IPS-20b (cell line): ENCODE measurements around the gene TAF15.
A peak's percentile ranks its signal among the peaks of the same experiment; 100 is the strongest.

ENCODE experiments used
- H3K27ac ChIP-seq: one replicate; pipeline ENCODE4 v1.5.1; 2013; ENCODE audit warnings: low read length
- H3K27me3 ChIP-seq: 2 replicates; pipeline ENCODE4 v1.6.1; 2013; ENCODE audit warnings: mild to moderate bottlenecking, low read length, inconsistent platforms; ENCODE audit not compliant: insufficient read depth
- H3K36me3 ChIP-seq: 2 replicates; pipeline ENCODE4 v1.6.1; 2013; ENCODE audit warnings: low read depth, mild to moderate bottlenecking, inconsistent platforms, low read length, moderate library complexity; ENCODE audit not compliant: insufficient read depth
- H3K4me1 ChIP-seq: 2 replicates; pipeline ENCODE4 v1.6.1; 2013; ENCODE audit warnings: mild to moderate bottlenecking, control low read depth, inconsistent platforms, low read length, moderate library complexity; ENCODE audit not compliant: insufficient read depth
- H3K4me3 ChIP-seq: 2 replicates; pipeline ENCODE4 v1.5.1; 2013; ENCODE audit warnings: mild to moderate bottlenecking, low read length, inconsistent platforms
- H3K9ac ChIP-seq: 2 replicates; pipeline ENCODE4 v1.6.1; 2013; ENCODE audit warnings: low read depth, mild to moderate bottlenecking, inconsistent platforms, low read length, moderate library complexity
- H3K9me3 ChIP-seq: 2 replicates; pipeline ENCODE4 v1.6.1; 2013; ENCODE audit warnings: mild to moderate bottlenecking, low read depth, low read length, inconsistent platforms; ENCODE audit not compliant: insufficient read depth

The TAF15 gene

DNA sequence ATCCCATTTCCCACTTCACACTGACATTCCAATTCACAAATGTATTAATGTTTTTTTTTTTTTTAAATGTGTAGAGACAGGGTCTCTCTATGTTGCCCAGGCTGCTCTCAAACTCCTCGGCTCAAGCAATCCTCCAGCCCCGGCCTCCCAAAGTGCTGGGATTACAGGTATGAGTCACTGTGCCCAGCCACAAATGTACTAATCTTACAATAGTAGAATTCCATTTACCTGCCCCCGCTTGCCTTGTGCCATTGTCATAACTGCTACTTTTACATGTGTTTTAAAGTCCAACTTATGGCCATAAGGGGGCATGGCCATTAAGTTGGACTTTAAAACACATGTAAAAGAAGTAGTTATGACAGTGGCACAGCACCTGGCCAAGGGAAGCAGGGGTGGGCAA, 18.4 kb upstream of the TAF15 start:
- peaks cover 60% of the 10 kb centered on the region for H3K27me3 ChIP-seq
- no peak overlapping the region for H3K27ac ChIP-seq

GRCh38 chr17:35791681-35792350, 17.5 kb upstream of the TAF15 start:
- Histone ChIP-seq H3K4me1 (no peaks in the 10 kb centered on the region), H3K36me3 (no peaks in the 10 kb centered on the region), H3K27me3 (peaks cover 70% of the 10 kb centered on the region), H3K4me3 (no peak overlapping the region), H3K9ac (no peak overlapping the region), H3K27ac (no peak overlapping the region), H3K9me3 (no peaks in the 10 kb centered on the region)

More for the DNA sequence above, 18.4 kb upstream of the TAF15 start:
- H3K9me3 ChIP-seq, result no peaks in the 10 kb centered on the region
- no peak overlapping the region for H3K9ac ChIP-seq
- no peaks in the 10 kb centered on the region for H3K4me1 ChIP-seq
- H3K36me3 ChIP-seq, result no peaks in the 10 kb centered on the region
- no peak overlapping the region for H3K4me3 ChIP-seq

- H3K9me3 ChIP-seq, result no peaks in the 10 kb centered on the region
- no peak overlapping the region for H3K4me3 ChIP-seq
- no peaks in the 10 kb centered on the region for H3K36me3 ChIP-seq
- no peak overlapping the region for H3K27ac ChIP-seq
- no peaks in the 10 kb centered on the region for H3K4me1 ChIP-seq
- H3K9ac ChIP-seq, result no peak overlapping the region
- peaks cover 84% of the 10 kb centered on the region for H3K27me3 ChIP-seq
These were observed 16.0 kb upstream of the TAF15 start for GRCh38 chr17:35793257-35793656.

GRCh38 chr17:35795007-35795870, 14.0 kb upstream of the TAF15 start, which contains the start of gene MMP28:
Gene MMP28 (minus strand): TSS chr17:35795641. CDS start chr17:35795377, 264 bp downstream.
- Histone ChIP-seq H3K27me3 (peaks cover 92% of the 10 kb centered on the region), H3K9me3 (no peaks in the 10 kb centered on the region), H3K36me3 (no peaks in the 10 kb centered on the region), H3K27ac (no peak within 1 kb of the TSS), H3K4me3 (peak within 1 kb of the TSS; percentile 64), H3K4me1 (no peaks in the 10 kb centered on the region), H3K9ac (no peak within 1 kb of the TSS)

GRCh38 chr17:35795871-35796265, 13.4 kb upstream of the TAF15 start:
- Histone ChIP-seq H3K9ac (no peak overlapping the region), H3K4me3 (peak overlapping the region; percentile 60), H3K4me1 (no peaks in the 10 kb centered on the region), H3K27ac (no peak overlapping the region), H3K27me3 (peaks cover 94% of the 10 kb centered on the region), H3K9me3 (no peaks in the 10 kb centered on the region), H3K36me3 (no peaks in the 10 kb centered on the region)

DNA sequence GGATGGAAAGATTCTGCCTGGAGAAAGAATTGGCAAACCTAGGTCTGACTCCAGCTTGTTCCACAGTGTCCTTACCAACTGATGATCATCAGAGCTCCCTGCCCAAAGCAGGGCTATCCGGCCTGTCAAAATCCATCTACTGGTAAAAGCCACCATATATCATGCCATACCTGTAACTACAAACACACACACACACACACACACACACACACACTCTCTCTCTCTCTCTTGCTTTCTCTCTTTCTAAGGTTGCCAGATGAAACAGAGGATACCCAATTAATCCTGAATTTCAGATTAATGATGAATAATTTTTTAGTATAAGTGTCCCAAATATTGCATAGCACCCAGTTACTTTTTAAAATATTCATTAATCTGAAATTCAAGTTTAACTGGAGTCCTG, 12.3 kb upstream of the TAF15 start:
- Histone ChIP-seq H3K27ac (no peak overlapping the region), H3K9me3 (no peaks in the 10 kb centered on the region), H3K36me3 (no peaks in the 10 kb centered on the region), H3K4me3 (no peak overlapping the region), H3K27me3 (peaks cover 83% of the 10 kb centered on the region), H3K4me1 (no peaks in the 10 kb centered on the region), H3K9ac (no peak overlapping the region)

GRCh38 chr17:35797370-35797769, 11.9 kb upstream of the TAF15 start:
- Histone ChIP-seq H3K9me3 (no peaks in the 10 kb centered on the region), H3K27me3 (peaks cover 79% of the 10 kb centered on the region), H3K4me3 (no peak overlapping the region)

DNA sequence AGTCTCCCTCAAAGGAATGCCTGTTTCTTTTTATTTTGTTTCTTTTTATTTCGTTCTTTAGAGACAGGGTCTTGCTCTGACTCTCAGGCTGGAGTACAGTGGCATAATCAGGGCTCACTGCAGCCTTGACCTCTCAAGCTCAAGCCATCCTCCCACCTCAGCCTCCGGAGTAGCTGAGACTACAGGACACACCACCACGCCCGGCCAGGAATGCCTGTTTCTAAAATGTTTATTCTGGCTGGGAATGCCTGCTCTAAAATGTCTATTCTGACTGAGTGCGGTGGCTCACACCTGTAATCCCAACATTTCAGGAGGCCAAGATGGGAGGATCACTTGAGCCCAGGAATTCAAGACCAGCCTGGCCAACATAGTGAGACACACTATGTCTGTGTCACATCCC, 11.4 kb upstream of the TAF15 start:
- peaks cover 74% of the 10 kb centered on the region for H3K27me3 ChIP-seq
- H3K4me3 ChIP-seq, result no peak overlapping the region
- H3K27ac ChIP-seq, result no peak overlapping the region
- no peaks in the 10 kb centered on the region for H3K4me1 ChIP-seq
- no peaks in the 10 kb centered on the region for H3K36me3 ChIP-seq
- no peaks in the 10 kb centered on the region for H3K9me3 ChIP-seq
- H3K9ac ChIP-seq, result no peak overlapping the region

More at GRCh38 chr17:35797370-35797769, 11.9 kb upstream of the TAF15 start:
- Histone ChIP-seq H3K27ac (no peak overlapping the region), H3K9ac (no peak overlapping the region), H3K36me3 (no peaks in the 10 kb centered on the region), H3K4me1 (no peaks in the 10 kb centered on the region)

- Histone ChIP-seq H3K27me3 (peaks cover 53% of the 10 kb centered on the region), H3K27ac (no peak overlapping the region), H3K4me1 (no peaks in the 10 kb centered on the region), H3K36me3 (no peaks in the 10 kb centered on the region), H3K9ac (no peak overlapping the region), H3K4me3 (no peak overlapping the region), H3K9me3 (no peaks in the 10 kb centered on the region)
These were observed 9.3 kb upstream of the TAF15 start for GRCh38 chr17:35799942-35800341.

DNA sequence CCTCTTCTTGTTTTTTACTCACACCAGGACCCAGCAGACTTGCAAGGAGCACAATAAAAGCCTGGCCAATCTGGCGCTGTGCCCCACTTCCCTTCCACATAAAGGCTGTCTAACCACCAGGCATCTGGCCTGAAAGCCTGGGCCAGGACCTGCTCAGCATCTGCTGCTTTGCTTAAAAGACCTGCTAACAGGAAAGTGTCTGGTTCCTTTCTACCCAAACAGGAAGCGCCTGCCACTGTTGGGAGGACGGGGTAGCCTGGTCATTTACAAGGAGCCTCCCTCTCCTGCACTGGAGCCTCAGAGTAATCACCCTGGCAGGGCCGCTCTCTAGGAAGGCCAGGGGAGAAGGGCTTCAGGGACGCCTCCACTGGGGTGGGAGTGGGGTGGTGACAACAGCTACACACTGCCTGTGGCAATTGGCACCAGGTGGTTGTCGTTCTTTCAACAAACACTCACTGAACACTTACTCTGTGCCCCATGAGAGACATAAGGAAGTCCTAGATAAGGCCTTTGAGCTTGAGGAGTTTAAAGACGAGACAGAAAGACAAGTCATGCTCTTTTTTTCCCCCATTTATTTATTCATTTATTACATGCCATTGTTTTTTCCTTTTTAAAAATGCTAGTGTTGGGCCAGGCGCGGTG, 7.6 kb upstream of the TAF15 start:
- Histone ChIP-seq H3K9ac (no peak overlapping the region), H3K4me3 (no peak overlapping the region), H3K4me1 (no peaks in the 10 kb centered on the region), H3K27ac (no peak overlapping the region), H3K9me3 (no peaks in the 10 kb centered on the region), H3K36me3 (no peaks in the 10 kb centered on the region), H3K27me3 (peaks cover 36% of the 10 kb centered on the region)

- H3K4me3 ChIP-seq, result no peak overlapping the region
These were observed 4.6 kb upstream of the TAF15 start for GRCh38 chr17:35804658-35805192.

More at GRCh38 chr17:35804658-35805192, 4.6 kb upstream of the TAF15 start:
- H3K36me3 ChIP-seq, result no peaks in the 10 kb centered on the region
- peaks cover 6% of the 10 kb centered on the region; the same call in 1 of the 2 replicates for H3K4me1 ChIP-seq
- no peak overlapping the region for H3K9ac ChIP-seq
- no peak overlapping the region for H3K27ac ChIP-seq
- H3K27me3 ChIP-seq, result peaks cover 8% of the 10 kb centered on the region; the same call in 1 of the 2 replicates
- H3K9me3 ChIP-seq, result no peaks in the 10 kb centered on the region
